Colon (tissue), 2 donors: ENCODE measurements around the gene AHRR.
"Not testable (repeated sequence)": the region's sequence is repeated elsewhere in the genome, so short reads cannot be mapped to it uniquely, and the experiment has no call there.

Experiments used
- FAIRE-seq: peaks from 2 replicates; lab custom pipeline; 2012; peaks lifted over from hg19 to GRCh38; lab: Jason Lieb, UNC
- donor health status: control.
- donor health status: control.

The AHRR gene

DNA sequence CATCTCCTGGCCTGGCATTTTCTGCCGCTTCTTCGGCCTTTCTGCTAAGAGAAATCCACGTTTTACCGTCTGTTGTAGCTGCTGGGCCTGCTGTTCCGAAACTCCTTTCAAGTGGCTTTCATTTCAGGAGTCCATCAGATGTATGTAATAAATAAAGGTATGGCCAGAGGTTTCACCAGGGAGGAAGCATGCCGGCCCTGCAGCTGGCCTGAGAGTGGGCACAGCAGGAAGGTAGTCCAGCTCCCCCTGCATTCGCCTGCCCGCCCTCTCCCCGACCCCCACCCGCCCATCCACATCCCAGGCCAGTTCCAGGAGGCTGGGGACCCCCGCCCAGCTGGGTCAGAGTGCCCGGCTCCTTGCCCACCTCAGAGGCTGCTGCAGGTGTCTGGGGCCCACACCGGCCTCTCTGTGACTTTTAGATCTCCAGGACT, 75.0 kb downstream of the AHRR start:
- FAIRE-seq, result no peak

DNA sequence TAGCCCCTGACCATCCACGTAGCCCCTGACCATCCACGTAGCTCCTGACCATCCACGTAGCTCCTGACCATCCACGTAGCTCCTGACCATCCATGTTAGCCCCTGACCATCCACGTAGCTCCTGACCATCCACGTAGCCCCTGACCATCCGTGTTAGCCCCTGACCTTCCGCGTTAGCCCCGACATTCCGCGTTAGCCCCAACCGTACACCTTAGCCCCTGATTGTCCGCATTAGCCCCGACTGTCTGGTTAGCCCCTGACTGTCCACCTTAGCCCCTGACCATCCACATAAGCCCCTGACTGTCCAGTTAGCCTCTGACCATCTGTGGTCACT, 76.6 kb downstream of the AHRR start:
- FAIRE-seq, result not testable (repeated sequence)

- FAIRE-seq, result no peak
Measured at GRCh38 chr5:398475-399295, 77.2 kb downstream of the AHRR start.

- FAIRE-seq, result no peak
Measured at GRCh38 chr5:399296-400281, 78.1 kb downstream of the AHRR start.

GRCh38 chr5:400282-401145, 79.0 kb downstream of the AHRR start:
- no peak for FAIRE-seq

DNA sequence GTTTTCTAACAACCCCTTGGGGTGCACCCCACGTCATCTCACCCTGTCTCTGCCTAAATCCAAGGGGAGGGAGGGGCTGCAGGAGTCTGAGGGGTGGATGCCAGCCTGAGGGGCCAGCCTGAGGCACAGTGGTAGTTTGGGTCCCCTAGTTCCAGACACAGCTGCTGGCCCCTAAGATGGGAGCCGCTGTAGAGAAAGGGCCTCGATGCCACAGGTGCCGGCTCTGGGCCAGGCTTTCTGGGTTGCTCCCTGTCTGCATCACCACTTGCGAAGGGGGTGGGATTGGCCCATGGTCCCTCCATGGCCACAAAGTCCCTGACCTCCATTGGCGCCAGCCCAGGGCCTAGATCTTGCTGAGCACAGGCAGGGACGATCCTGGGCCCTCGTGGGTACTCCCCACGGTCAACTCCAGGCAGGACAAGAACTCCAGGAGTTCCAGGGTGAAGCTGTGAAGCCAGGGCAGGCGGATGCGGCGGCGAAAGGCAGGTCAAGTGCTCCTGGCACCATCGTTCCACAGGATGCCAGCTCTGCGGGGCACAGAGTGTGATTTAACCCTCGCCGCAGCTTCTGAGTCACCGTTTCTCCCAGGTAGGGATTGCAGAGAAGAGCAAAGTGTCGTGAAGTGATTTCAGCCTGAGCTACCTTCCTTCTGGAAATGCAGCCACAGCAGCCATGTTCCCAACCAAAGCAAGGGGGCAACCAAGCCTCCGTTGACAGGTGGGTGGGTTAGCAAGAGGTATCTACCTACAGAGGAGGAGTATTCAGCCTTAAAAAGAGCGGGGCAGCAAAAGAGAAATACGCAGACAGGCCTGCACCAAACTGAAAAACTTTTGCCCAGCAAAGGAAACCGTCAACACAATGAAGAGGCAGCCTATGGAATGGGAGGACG, 79.9 kb downstream of the AHRR start:
- FAIRE-seq, result no peak

DNA sequence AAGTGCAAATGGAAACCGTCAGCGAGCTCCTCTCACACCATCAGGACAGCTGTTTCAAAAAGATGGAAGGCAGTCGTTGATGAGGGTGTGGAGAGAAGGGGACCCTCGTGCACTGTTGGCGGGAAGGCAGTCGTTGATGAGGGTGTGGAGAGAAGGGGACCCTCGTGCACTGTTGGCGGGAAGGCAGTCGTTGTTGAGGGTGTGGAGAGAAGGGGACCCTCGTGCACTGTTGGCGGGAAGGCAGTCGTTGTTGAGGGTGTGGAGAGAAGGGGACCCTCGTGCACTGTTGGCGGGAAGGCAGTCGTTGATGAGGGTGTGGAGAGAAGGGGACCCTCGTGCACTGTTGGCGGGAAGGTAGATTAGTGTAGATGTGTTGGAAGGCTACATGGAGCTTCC, 80.7 kb downstream of the AHRR start:
- not testable (repeated sequence) for FAIRE-seq

- FAIRE-seq, result no peak
Measured at GRCh38 chr5:402615-403359, 81.3 kb downstream of the AHRR start.

DNA sequence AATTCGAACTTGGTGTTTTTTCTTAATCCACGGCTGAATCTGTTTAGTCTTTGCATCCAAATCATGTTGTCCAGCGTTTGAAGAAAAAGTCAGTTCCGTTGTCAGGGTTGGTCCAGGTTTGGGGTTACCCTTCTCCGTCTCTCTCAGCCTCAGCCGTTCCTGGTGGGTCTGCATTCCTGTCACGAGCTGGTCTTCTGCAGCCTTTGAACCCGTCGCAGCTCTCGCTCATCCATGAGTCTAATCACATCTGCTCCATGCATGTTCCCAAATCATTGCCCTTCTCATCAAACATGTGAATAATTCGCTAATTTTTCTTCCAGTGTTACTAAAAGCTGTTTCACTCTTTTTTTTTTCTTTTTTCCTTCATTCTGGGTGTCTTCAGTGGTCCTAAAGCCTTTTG, 82.5 kb downstream of the AHRR start:
- no peak for FAIRE-seq

- no peak for FAIRE-seq
Measured at GRCh38 chr5:404666-405241, 83.2 kb downstream of the AHRR start.

DNA sequence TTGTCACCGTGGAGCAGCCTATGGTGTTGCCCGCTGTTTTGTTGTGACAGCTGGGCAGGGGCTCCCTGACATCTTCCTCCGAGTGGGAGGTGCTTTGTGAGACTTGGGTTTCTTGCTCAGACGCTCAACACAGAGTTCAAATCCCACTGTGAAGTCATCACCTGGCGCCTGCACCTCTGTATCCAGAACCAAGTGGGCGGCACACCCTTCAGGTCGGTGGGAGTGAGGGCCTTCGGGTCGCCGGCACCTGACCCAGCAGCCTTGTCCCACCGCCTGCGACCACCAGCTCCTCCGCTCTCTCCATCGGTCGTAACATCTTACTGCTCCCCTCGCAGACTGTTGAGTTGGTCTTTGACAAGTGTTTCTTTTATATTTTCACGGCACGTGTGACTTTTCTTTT, 83.9 kb downstream of the AHRR start:
- no peak for FAIRE-seq

DNA sequence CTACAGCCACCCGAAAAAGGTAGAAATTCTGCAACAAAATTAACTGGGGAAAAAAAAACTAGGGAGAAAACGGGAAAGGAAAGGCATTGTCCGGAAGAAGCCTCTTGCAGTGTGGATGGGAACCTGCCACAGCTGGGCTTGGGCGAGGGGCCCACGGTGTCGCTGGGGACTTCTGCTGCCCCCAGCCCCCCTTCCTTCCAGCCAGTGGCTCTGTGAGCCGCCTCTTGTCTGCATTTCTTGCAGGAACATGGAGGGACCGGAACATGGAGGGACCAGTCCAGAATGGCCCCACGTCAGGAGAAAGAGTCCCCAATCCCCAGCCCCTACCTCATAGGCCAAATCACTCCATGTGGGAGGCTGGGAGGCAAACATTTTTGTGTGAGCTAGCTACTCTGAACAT, 84.5 kb downstream of the AHRR start:
- FAIRE-seq, result no peak

DNA sequence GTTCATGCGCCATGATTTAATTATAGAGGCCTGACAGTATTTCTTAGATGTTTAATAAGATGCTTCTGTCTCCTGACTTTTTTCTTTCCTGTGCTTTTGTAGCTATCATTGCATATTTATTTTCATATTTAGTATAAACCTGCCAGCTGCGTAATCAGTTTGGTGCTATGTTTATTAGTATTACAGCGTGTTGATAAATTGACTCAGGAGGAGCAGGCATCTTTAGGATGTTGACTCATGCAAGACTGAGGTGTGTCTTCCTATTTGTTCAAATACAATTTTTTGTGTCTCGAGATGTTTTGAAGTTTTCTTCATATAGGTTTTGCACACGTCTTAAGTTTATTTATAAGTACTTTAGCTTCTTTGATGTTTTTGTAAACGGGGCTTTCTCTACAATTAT, 85.5 kb downstream of the AHRR start:
- no peak for FAIRE-seq

GRCh38 chr5:407801-408268, 86.3 kb downstream of the AHRR start:
- FAIRE-seq, result no peak

DNA sequence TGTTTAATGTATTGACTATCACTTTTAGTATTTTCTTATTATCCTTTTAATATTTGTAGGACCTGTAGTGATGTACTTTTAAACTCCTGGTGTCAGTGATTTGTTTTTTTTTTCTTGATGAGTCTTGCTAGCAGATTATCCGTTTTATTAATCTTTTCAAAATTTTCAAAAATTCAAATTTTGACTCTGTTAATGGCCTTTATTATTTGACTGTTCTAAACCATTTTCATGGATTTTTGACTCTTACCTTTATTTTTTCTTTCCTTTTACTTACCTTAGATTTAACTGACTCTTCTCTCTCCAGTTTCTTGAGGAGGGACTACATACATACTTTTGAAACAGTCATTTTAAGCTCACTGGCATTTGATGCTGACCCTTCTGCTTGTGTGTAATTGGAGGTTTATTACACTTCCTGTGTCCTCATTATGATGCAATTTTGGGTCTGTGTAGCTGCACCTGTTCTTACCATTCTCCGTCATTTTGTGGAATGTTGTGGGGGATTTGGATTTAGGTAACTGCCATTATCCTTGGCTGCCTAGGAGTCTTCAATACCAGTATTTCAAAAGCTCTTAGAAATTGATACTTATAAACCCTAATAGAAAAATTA, 89.5 kb downstream of the AHRR start:
- no peak for FAIRE-seq

DNA sequence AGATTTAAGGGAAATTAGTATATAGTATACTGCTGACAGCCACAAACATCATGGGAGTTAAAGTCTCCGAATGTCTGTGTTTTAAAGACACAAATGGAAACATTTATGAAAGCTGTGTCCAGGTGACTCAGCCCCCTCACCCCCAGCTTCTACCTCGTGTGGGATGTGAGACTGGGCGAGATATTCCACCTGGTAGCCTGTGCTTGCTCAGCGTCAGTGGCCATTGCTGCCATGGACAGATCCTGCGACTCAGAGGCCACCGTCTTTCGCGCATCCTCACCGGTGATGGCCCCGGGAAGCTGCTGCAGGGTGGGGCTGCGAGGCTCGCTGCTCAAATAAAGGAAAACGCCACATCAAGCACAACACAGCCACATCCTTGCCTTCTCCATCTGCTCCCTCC, 90.2 kb downstream of the AHRR start:
- FAIRE-seq, result no peak

GRCh38 chr5:414991-415927, 93.7 kb downstream of the AHRR start:
- FAIRE-seq, result not testable (repeated sequence)

GRCh38 chr5:415928-416635, 94.6 kb downstream of the AHRR start:
- FAIRE-seq, result no peak
